Esophagus (tissue), 2 donors: ENCODE data around the gene RTL9. TPM values are rescaled to one million over a fixed set of nuclear protein-coding genes. Genes with fewer than 3 reads are reported as not detected.

Experiments used
- H3K27ac ChIP-seq, 2 donors: one replicate each; pipeline ENCODE4 v1.5.1; 2013; ENCODE audit warnings: low read depth in 2 of 2, mild to moderate bottlenecking in 2 of 2, inconsistent platforms in 1 of 2, low read length in 1 of 2, moderate library complexity in 1 of 2
- H3K27me3 ChIP-seq, 2 donors: one replicate each; pipeline ENCODE4 v1.6.1; 2013; ENCODE audit warnings: low read length in 2 of 2, control low read depth in 1 of 2, mild to moderate bottlenecking in 1 of 2; ENCODE audit not compliant: insufficient read depth in 2 of 2, control insufficient read depth in 1 of 2
- H3K36me3 ChIP-seq, 2 donors: one replicate each; pipeline ENCODE4 v1.6.1; 2013; ENCODE audit warnings: low read length in 1 of 2; ENCODE audit not compliant: control insufficient read depth in 2 of 2, insufficient read depth in 2 of 2
- H3K4me1 ChIP-seq, 2 donors: one replicate each; pipeline ENCODE4 v1.6.1; 2013; ENCODE audit warnings: low read length in 1 of 2; ENCODE audit not compliant: control insufficient read depth in 2 of 2, insufficient read depth in 2 of 2
- H3K4me3 ChIP-seq, 2 donors: one replicate each; pipeline ENCODE4 v1.5.1; 2013; ENCODE audit warnings: low read length in 2 of 2, mild to moderate bottlenecking in 2 of 2, low read depth in 1 of 2, moderate library complexity in 1 of 2
- H3K9me3 ChIP-seq, 2 donors: one replicate each; pipeline ENCODE4 v1.6.1; 2013; ENCODE audit warnings: mild to moderate bottlenecking in 2 of 2, low read depth in 1 of 2, low read length in 1 of 2, moderate library complexity in 1 of 2; ENCODE audit not compliant: control insufficient read depth in 2 of 2, insufficient read depth in 1 of 2
- WGBS, 2 donors: extraction: QIAGEN DNeasy Blood & Tissue Kit; methylation state at CpG; one replicate each; pipeline ENCODE4 v1.1.7; 2013; 5-methylcytosine and 5-hydroxymethylcytosine counted together
- polyA plus RNA-seq, 2 donors: library from polyadenylated mRNA; stranded (reverse); fragments of 200-250 nt; gene quantifications; one replicate each; pipeline ENCODE4 v1.2.3, GENCODE V29; 2013
- donor health status: healthy with polysubstance abuse.
- donor health status: Bipolar disorder and iron deficiency.

RTL9 gene
- polyA plus RNA-seq = under 1 TPM in 1 of 2 donors, not detected in 1; 0.01 TPM

- H3K9me3 ChIP-seq = no peaks in the 10 kb centered on the region
- no peaks in the 10 kb centered on the region for H3K36me3 ChIP-seq
- no peaks in the 10 kb centered on the region for H3K4me1 ChIP-seq
- WGBS, 2 donors = 72 to 85% methylated on average over 2 of the region's 2 CpGs
- no peak within 1 kb of the TSS for H3K4me3 ChIP-seq
- no peaks in the 10 kb centered on the region for H3K27me3 ChIP-seq
- no peak within 1 kb of the TSS for H3K27ac ChIP-seq
Measured at GRCh38 chrX:110358548-110358947, at the start of gene RTL9. TSS of gene RTL9 (plus strand) at chrX:110358848. CDS start at chrX:110450618, 91,770 bp downstream.

GRCh38 chrX:110310000-110310790 is 48.5 kb upstream of the RTL9 start:
- H3K36me3 ChIP-seq = no peaks in the 10 kb centered on the region
- H3K4me1 ChIP-seq = no peaks in the 10 kb centered on the region
- H3K27ac ChIP-seq = peak overlapping the region in 1 of 2 donors; percentile 22
- H3K4me3 ChIP-seq = no peak overlapping the region
- no peaks in the 10 kb centered on the region for H3K9me3 ChIP-seq
- H3K27me3 ChIP-seq = peaks cover 0 to 4% of the 10 kb centered on the region in 2 donors
- WGBS, 2 donors = 57 to 83% methylated on average over 1 of the region's 1 CpG

GRCh38 chrX:110310896-110311295 is 47.8 kb upstream of the RTL9 start:
- Histone ChIP-seq H3K36me3 (no peaks in the 10 kb centered on the region), H3K27ac (no peak overlapping the region), H3K27me3 (peaks cover 0 to 4% of the 10 kb centered on the region in 2 donors), H3K4me1 (no peaks in the 10 kb centered on the region), H3K4me3 (no peak overlapping the region), H3K9me3 (no peaks in the 10 kb centered on the region)
- WGBS, 2 donors = 8 to 44% methylated on average over 1 of the region's 1 CpG

GRCh38 chrX:110311437-110312230 is 47.0 kb upstream of the RTL9 start:
- 69 to 79% methylated on average over 1 of the region's 1 CpG for WGBS, 2 donors
- H3K4me1 ChIP-seq = no peaks in the 10 kb centered on the region
- no peak overlapping the region for H3K27ac ChIP-seq
- no peaks in the 10 kb centered on the region for H3K36me3 ChIP-seq
- H3K4me3 ChIP-seq = no peak overlapping the region
- peaks cover 0 to 4% of the 10 kb centered on the region in 2 donors for H3K27me3 ChIP-seq
- no peaks in the 10 kb centered on the region for H3K9me3 ChIP-seq

- Histone ChIP-seq H3K4me1 (no peaks in the 10 kb centered on the region), H3K27ac (no peak overlapping the region), H3K36me3 (no peaks in the 10 kb centered on the region), H3K27me3 (peaks cover 0 to 4% of the 10 kb centered on the region in 2 donors), H3K4me3 (no peak overlapping the region), H3K9me3 (no peaks in the 10 kb centered on the region)
- 57 to 73% methylated on average over 1 of the region's 1 CpG for WGBS, 2 donors
Measured at GRCh38 chrX:110315551-110315950, 43.1 kb upstream of the RTL9 start.

GRCh38 chrX:110316351-110317060 is 42.1 kb upstream of the RTL9 start:
- peak overlapping the region; percentile 51 to 84 for H3K4me3 ChIP-seq
- H3K27me3 ChIP-seq = no peaks in the 10 kb centered on the region
- 7 to 34% methylated on average over 12 of the region's 12 CpGs for WGBS, 2 donors
- no peaks in the 10 kb centered on the region for H3K4me1 ChIP-seq
- no peak overlapping the region for H3K27ac ChIP-seq
- H3K9me3 ChIP-seq = no peaks in the 10 kb centered on the region
- no peaks in the 10 kb centered on the region for H3K36me3 ChIP-seq

- peak overlapping the region; percentile 66 to 81 for H3K27ac ChIP-seq
Measured at GRCh38 chrX:110317061-110317819, 41.4 kb upstream of the RTL9 start.

GRCh38 chrX:110317820-110318663 is 40.6 kb upstream of the RTL9 start, which contains the start of gene AMMECR1:
TSS of gene AMMECR1 (minus strand) at chrX:110318085. CDS start at chrX:110318071, 14 bp downstream.
- Histone ChIP-seq H3K9me3 (no peaks in the 10 kb centered on the region), H3K27ac (peak within 1 kb of the TSS; percentile 79 to 81), H3K4me3 (peak within 1 kb of the TSS; percentile 51 to 84), H3K4me1 (no peaks in the 10 kb centered on the region), H3K27me3 (no peaks in the 10 kb centered on the region), H3K36me3 (no peaks in the 10 kb centered on the region)
- 1 to 27% methylated on average over 60 to 78 of the region's 78 CpGs for WGBS, 2 donors

More at GRCh38 chrX:110317061-110317819, 41.4 kb upstream of the RTL9 start:
- no peaks in the 10 kb centered on the region for H3K4me1 ChIP-seq
- H3K36me3 ChIP-seq = no peaks in the 10 kb centered on the region
- peak overlapping the region; percentile 51 to 84 for H3K4me3 ChIP-seq
- no peaks in the 10 kb centered on the region for H3K27me3 ChIP-seq
- 1 to 36% methylated on average over 40 of the region's 40 CpGs for WGBS, 2 donors
- H3K9me3 ChIP-seq = no peaks in the 10 kb centered on the region
